NOMO-1 (cell line): ENCODE results near the gene SMOC1.

Source experiments
- DNase-seq, 2 experiments: peaks; one replicate each; lab custom pipeline; 2025; ENCODE audit not compliant: unreplicated experiment in 2 of 2; lab: John Stamatoyannopoulos, UW

Gene SMOC1

GRCh38 chr14:69937367-69938081 is 58.3 kb downstream of the SMOC1 start:
- no peak for DNase-seq

DNA sequence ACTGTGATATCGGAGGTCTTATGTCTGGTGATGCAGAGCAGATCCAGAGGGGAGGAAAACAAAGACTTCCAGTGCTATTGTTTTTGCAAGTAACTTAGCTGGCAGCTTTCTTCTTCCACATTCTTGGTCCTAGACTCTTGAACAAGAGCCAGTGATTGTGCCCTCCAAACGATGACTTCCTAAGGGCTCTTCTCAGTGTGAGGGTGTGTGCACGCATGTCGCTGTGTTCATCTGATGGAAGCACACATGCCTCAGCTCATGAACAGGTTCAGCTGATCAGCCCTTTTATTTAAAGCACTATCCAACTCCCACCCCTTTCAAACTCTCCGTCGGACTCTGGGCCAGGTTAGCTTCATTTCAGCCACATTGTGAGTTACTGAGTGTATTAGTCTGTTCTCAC is 59.5 kb downstream of the SMOC1 start:
- DNase-seq: no peak

- DNase-seq: no peak
Measured at GRCh38 chr14:69941768-69942742, 62.8 kb downstream of the SMOC1 start.

DNA sequence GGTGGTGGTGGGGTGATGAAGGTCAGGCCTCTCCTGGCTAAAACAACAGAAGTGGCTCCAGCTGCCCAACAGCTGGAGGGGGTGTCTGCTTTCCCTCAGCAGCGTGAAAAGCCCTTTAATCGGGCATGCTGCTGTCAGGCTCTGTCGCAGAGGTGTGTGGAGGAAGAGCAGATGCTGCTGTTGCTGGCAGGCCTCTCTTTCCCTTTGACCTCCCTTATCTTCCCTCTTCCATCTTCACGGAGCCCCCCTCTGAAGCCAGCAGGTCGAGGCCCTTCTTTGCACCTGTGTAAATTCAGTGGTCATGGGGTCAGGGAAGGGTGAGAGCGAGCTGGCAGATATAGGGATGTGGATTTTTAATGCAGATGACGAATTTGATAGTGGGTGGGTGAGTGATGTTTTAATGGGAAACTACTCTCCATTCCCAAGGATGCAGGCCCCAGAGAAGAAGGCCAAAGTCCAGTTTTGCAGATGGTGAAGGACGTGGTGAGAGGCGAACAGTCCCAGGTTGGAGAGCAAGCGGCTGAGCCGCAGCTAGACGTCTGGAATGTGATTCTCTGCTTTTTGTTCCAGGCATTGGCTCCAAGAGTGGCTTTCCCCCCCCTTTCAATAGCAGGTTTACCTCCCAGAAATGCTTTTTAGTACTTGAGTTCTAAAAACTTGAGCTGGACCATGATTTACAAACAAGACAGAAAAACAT is 64.0 kb downstream of the SMOC1 start:
- DNase-seq: no peak

- DNase-seq: no peak
Measured at GRCh38 chr14:69945347-69945746, 66.1 kb downstream of the SMOC1 start.

DNA sequence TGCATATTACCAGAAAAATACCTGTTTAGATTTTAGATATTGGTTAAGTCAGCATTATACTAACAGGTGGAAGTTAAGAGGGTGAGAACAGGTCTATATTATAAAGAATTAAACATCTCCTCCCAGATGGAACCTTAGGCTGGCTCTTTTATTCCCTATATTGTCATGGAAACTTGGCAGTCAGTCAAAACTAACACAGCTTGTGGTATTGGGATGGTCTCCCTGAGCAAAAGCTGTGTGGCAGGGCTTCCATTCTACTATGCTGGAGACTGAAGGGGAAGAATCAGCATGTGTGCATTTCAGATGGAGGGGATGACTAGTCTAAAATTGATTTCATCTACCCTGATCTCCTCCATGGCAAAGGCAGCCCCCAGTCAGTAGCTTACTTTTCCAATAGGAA is 66.7 kb downstream of the SMOC1 start:
- no peak for DNase-seq

- DNase-seq: no peak
Measured at GRCh38 chr14:69948351-69948750, 69.1 kb downstream of the SMOC1 start.

DNA sequence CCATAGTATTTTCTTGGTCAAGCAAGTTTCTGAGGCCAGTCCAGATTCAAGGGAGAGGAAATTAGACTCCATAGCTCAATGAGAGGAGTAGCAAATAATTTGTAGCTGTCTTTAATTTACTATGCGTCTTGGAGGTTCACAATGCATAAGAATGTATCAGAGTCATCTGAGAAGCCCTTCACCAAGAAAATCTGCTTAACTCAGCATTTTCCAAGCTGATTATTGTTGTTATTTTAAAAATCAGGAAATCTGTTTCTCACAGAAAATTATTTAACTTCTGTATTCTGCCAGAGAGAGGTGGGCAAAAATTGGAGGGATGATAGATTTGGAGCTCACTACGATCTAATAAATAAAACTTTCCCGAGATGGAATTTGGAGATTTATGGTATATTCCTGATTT is 72.0 kb downstream of the SMOC1 start:
- no peak for DNase-seq

- no peak for DNase-seq
Measured at GRCh38 chr14:69951935-69952334, 72.7 kb downstream of the SMOC1 start.

DNA sequence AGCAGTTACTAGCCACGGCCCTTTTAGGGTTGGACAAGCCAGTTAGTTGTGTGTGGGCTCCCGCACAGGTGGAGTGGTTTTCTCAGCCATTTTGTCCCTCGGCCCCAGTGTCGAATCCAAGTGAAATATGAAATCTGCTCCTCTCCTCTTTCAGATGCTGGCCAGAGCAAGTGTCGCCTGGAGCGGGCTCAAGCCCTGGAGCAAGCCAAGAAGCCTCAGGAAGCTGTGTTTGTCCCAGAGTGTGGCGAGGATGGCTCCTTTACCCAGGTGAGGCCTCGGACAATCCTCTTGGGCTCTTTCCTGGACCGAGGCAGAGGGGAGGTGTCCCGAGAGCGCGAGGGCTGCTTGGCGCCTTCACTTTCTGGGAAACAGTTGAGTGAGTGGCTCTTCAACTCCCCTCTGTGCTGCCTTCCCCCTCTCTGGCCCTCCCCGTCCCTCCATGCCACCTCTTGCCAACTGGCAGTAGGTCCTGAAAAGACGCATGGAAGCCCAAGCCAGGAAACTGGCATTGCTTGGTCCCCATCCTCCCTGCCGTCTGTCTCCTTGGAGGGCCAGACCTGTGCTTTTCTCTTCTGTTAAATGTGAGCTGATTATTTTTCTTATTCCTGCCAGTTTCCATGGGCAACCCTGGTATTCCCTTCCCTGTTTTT is 74.2 kb downstream of the SMOC1 start:
- DNase-seq: no peak

- DNase-seq: no peak
Measured at GRCh38 chr14:69955855-69956845, 76.9 kb downstream of the SMOC1 start.

DNA sequence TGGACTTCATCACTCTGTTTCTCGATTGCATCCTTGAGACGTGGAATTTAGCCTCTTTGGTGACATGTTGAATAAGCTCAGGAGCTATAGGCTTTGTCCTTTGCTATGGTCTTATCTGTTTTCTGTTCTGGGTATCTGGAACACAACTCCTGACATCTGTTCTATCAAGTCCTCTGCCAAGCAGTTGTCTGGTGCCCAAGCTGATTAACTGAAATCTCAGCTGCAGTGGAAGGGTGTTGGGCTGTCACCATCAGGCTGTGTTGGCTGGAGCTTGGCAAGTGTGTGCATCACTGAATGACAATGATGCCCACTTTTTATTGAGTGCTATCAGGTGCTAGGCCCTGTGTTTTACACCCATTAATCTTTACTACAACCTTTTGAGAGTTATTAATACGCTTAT is 77.8 kb downstream of the SMOC1 start:
- DNase-seq: no peak

DNA sequence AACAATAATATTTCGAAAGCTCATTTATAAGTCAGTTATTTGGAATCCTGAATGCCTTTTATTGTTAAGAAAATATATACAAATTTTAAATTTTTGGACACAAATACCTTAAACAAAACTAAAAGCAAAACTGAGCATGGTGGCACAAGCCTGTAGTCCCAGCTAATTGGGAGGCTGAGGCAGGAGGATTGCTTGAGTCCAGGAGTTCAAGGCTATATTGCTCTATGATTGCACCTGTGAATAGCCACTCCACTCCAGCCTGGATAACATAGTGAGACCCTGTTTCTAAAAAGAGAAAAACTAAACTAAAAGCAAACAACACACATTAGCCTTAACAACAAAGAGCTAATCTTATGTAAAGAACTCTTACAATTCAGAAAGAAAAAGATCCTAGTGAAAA is 78.8 kb downstream of the SMOC1 start:
- DNase-seq: no peak

GRCh38 chr14:69959136-69959535 is 79.9 kb downstream of the SMOC1 start:
- DNase-seq: no peak

DNA sequence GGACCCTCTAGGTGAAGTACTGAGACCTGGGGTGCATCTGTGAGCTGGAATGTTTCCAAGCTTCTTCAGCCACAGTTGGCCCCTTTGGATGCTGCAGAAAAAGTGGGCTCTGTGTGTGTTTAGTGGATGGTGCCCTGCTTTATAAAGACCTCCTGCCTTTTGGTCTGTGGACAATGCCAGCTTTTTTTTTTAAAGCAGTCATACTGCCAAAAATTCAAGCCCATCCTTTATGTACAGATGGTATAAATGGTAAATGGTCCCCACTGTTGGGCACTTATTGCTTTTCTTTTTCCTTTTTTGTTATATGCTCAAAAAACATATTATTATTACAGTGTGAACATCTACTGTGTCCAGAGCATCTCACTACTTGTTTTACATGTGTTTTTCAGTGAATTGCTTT is 81.1 kb downstream of the SMOC1 start:
- no peak for DNase-seq

DNA sequence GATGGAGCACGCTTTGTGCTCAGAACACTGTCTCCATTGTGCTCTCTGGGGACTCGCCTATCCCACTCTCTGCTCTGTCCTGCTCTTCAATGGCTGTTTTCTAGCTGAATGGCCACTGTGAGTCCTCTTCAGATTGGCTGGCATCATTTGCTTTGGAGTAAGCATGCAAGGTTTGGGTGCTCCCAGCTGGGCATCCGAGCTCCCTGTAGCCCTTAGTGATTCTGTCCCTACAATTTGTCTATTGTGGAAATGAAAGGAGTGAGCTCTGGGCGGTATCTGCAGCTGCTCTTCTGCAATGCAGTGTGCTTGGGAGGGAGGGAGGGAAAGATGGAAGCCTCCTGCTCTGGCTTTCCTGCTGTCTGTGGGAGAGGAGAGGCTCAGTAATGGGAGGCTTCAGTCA is 84.8 kb downstream of the SMOC1 start:
- no peak for DNase-seq

- no peak for DNase-seq
Measured at GRCh38 chr14:69964841-69965240, 85.6 kb downstream of the SMOC1 start.

DNA sequence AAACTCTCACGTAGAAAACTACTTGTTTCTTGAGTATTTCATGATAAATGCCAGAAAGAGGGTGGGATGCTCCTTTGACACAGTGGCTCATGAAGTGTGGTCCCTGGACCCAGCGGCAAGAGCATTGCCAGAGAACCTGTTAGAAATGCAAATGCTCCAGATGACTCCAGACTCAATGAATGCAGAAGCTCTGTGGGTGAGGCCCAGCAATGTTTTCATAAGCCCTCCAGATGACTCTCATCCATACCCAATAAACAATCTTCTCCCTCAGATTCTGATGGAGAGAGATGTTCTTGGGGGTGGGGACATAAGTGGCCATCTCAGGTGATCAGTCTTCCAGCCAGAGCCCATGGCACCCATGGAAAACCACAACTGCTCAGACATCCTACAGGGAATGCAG is 88.9 kb downstream of the SMOC1 start:
- no peak for DNase-seq

- no peak for DNase-seq
Measured at GRCh38 chr14:69968681-69969080, 89.5 kb downstream of the SMOC1 start.

DNA sequence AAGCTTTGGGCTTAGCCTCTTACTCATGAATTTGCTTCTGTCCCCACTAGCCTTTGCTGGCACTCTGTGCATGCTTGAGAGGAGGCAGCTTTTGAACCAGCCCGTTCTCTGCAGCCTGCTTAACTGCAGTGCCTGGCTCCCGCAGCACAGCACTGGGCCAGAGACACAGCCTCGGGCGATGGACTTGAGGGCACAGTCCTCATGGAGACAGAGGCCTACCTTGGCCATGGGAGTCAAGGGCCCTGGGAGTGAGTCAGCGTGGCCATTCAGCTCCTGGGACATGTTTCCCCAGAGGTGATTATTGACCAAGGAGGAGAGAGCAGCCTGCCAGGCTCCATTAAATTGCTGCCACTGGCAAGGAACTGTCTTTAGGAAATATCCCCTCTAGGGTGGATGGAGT is 93.5 kb downstream of the SMOC1 start:
- no peak for DNase-seq
